Smooth muscle cell (in vitro differentiated cells): Measurements from ENCODE around the gene NFIB. TPM values are rescaled to one million over a fixed set of nuclear protein-coding genes. Genes with fewer than 3 reads are reported as not detected.

Experiments used
- DNase-seq: peaks from one replicate; lab custom pipeline; 2025; ENCODE audit not compliant: unreplicated experiment; lab: John Stamatoyannopoulos, UW
- H2AFZ ChIP-seq: fragments of 200-600 bp; sonication (generic); 2 replicates; pipeline ENCODE4 v1.6.0; 2016; ENCODE audit warnings: antibody characterized with exemption, low read depth, mild to moderate bottlenecking
- H3F3A ChIP-seq: fragments of 200-600 bp; sonication (generic); 2 replicates; pipeline ENCODE4 v1.6.0; 2017; ENCODE audit warnings: antibody characterized with exemption, low read depth
- H3K27ac ChIP-seq: fragments of 200-600 bp; sonication (generic); 2 replicates; pipeline ENCODE4 v1.5.1; 2016; ENCODE audit warnings: low read depth, mild to moderate bottlenecking
- H3K27me3 ChIP-seq: fragments of 200-600 bp; sonication (generic); 2 replicates; pipeline ENCODE4 v1.6.1; 2016; ENCODE audit warnings: low read depth, mild to moderate bottlenecking
- H3K36me3 ChIP-seq: fragments of 200-600 bp; sonication (generic); 2 replicates; pipeline ENCODE4 v1.5.1; 2016; ENCODE audit warnings: low read depth
- H3K4me1 ChIP-seq: fragments of 200-600 bp; sonication (generic); 2 replicates; pipeline ENCODE4 v1.5.1; 2016; ENCODE audit warnings: low read depth
- H3K4me2 ChIP-seq: fragments of 200-600 bp; sonication (generic); 2 replicates; pipeline ENCODE4 v1.6.0; 2016; ENCODE audit warnings: mild to moderate bottlenecking
- H3K4me3 ChIP-seq: fragments of 200-600 bp; sonication (generic); 2 replicates; pipeline ENCODE4 v1.5.1; 2016; ENCODE audit warnings: mild to moderate bottlenecking
- H3K79me2 ChIP-seq: fragments of 200-600 bp; sonication (generic); 2 replicates; pipeline ENCODE4 v1.6.0; 2016; ENCODE audit warnings: low read depth, mild to moderate bottlenecking
- H3K9ac ChIP-seq: fragments of 200-600 bp; sonication (generic); 2 replicates; pipeline ENCODE4 v1.6.0; 2016; ENCODE audit warnings: low read depth
- H3K9me3 ChIP-seq: fragments of 200-600 bp; sonication (generic); replicated peaks from 2 replicates; pipeline ENCODE4 v1.5.1; 2016; ENCODE audit warnings: low read depth
- H4K20me1 ChIP-seq: fragments of 200-600 bp; sonication (generic); 2 replicates; pipeline ENCODE4 v1.6.0; 2016; ENCODE audit warnings: low read depth
- CTCF ChIP-seq: fragments of 200-600 bp; sonication (generic); IDR thresholded peaks from 2 replicates; pipeline ENCODE4 v1.5.1; 2017; ENCODE audit warnings: borderline replicate concordance, mild to moderate bottlenecking, antibody characterized with exemption; ENCODE audit not compliant: insufficient read depth, poor library complexity, severe bottlenecking
- WGBS: methylation state at CpG from one replicate; pipeline ENCODE4 v1.1.7; 2016; ENCODE audit warnings: low lambda C conversion rate; 5-methylcytosine and 5-hydroxymethylcytosine counted together
- polyA plus RNA-seq: library from polyadenylated mRNA; unstranded; fragments of >200 nt; fragmentation: Nextera tagmentation; extraction: Ambion mirVana; gene quantifications from 2 replicates; pipeline ENCODE4 v1.2.1, GENCODE V29; 2016
- total RNA-seq: library from RNA; depleted of rRNA; stranded (reverse); fragments of >200 nt; gene quantifications from 2 replicates; pipeline ENCODE4 v1.2.3, GENCODE V29; 2014

The NFIB gene
- total and polyA plus RNA-seq, 2 experiments from 2014 or later: 0.93 to 1.7 TPM

GRCh38 chr9:14099737-14100136 lies 214.2 kb downstream of the NFIB start:
- H3K4me2 ChIP-seq: no peak overlapping the region
- H3K4me1 ChIP-seq: peaks cover 23% of the 10 kb centered on the region
- no peak for DNase-seq
- H4K20me1 ChIP-seq: no peaks in the 10 kb centered on the region
- no peaks in the 10 kb centered on the region for H3K79me2 ChIP-seq
- H3K9ac ChIP-seq: no peak overlapping the region
- no peaks in the 10 kb centered on the region for H3F3A ChIP-seq
- H3K27ac ChIP-seq: no peak overlapping the region
- no peak overlapping the region for H3K4me3 ChIP-seq
- no peak overlapping the region for H2AFZ ChIP-seq
- no peaks in the 10 kb centered on the region for H3K9me3 ChIP-seq
- H3K36me3 ChIP-seq: no peaks in the 10 kb centered on the region
- 95% methylated on average over 7 of the region's 7 CpGs for WGBS
- no peak for TF ChIP-seq CTCF
- no peaks in the 10 kb centered on the region for H3K27me3 ChIP-seq

- TF ChIP-seq CTCF: no peak
- H3K27ac ChIP-seq: no peak overlapping the region
- peak overlapping the region; percentile 80 for H3K4me2 ChIP-seq
Measured at GRCh38 chr9:14098486-14099180, 215.3 kb downstream of the NFIB start.

GRCh38 chr9:14097666-14098415 lies 216.1 kb downstream of the NFIB start:
- WGBS: 40% methylated on average over 6 of the region's 6 CpGs
- DNase-seq: no peak
- H3K9ac ChIP-seq: peak overlapping the region; percentile 93
- no peak for TF ChIP-seq CTCF
- H2AFZ ChIP-seq: peak overlapping the region; percentile 82
- peak overlapping the region; percentile 92 for H3K27ac ChIP-seq
- peak overlapping the region; percentile 80 for H3K4me2 ChIP-seq
- H3K79me2 ChIP-seq: no peaks in the 10 kb centered on the region
- H3K36me3 ChIP-seq: no peaks in the 10 kb centered on the region
- H3K4me1 ChIP-seq: peaks cover 21% of the 10 kb centered on the region
- no peaks in the 10 kb centered on the region for H4K20me1 ChIP-seq
- H3K4me3 ChIP-seq: peak overlapping the region; percentile 39
- no peaks in the 10 kb centered on the region for H3F3A ChIP-seq
- no peaks in the 10 kb centered on the region for H3K27me3 ChIP-seq
- H3K9me3 ChIP-seq: no peaks in the 10 kb centered on the region

More at GRCh38 chr9:14098486-14099180, 215.3 kb downstream of the NFIB start:
- Histone ChIP-seq H3K36me3 (no peaks in the 10 kb centered on the region), H3K4me1 (peaks cover 23% of the 10 kb centered on the region), H2AFZ (no peak overlapping the region), H3K79me2 (no peaks in the 10 kb centered on the region), H3K4me3 (no peak overlapping the region), H3K27me3 (no peaks in the 10 kb centered on the region), H4K20me1 (no peaks in the 10 kb centered on the region), H3F3A (no peaks in the 10 kb centered on the region), H3K9me3 (no peaks in the 10 kb centered on the region), H3K9ac (no peak overlapping the region)
- DNase-seq: no peak
- 90% methylated on average over 3 of the region's 3 CpGs for WGBS
